Stimulated activated CD4-positive, alpha-beta T cell treated with anti-CD3 and anti-CD28 coated beads, Interleukin-12 subunit alpha, Interleukin-12 subunit beta, amount 100 ng/mL, for 48 hours (primary cell): ENCODE measurements around the gene PKD1.
"Not testable (repeated sequence)": the region's sequence is repeated elsewhere in the genome, so short reads cannot be mapped to it uniquely, and the experiment has no call there.

ENCODE experiments used
- DNase-seq, 3 donors: peaks; one replicate each; pipeline ENCODE4 v3.0.0-alpha.2; 2020; ENCODE audit warnings: low read depth in 2 of 3, low spot score in 1 of 3

The PKD1 gene

DNA sequence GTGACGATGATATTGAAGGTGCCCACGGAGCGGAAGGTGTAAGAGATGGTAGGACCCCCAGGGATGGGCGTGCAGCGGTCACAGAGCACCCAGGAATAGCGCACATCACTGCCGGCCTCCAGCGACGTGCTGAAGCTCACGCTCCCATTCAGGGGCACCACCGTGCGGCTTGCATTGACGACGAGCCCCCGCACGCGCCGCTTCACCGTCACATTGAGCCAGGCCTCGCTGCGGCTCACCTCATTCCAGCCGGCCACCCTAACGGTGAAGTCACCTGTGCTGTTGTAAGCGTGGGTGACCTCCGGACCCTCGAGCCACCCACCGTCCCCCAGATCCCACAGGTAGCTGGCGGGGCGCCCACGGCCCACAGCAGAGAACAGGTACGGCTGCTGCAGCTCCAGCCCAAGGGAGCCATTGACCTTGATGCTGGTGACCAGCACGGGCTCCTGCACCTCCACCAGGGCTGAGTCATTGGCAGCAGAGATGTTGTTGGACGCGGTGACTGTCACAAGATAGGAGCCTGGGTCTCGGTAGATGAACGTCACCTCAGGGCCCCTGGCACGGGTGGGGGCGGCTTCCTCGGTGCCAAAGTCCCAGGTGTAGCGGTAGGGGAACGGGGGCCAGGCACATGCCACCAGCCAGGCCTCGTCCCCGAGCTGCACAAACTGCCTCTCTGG, 25.2 kb downstream of the PKD1 start:
- DNase-seq, result not testable (repeated sequence)

DNA sequence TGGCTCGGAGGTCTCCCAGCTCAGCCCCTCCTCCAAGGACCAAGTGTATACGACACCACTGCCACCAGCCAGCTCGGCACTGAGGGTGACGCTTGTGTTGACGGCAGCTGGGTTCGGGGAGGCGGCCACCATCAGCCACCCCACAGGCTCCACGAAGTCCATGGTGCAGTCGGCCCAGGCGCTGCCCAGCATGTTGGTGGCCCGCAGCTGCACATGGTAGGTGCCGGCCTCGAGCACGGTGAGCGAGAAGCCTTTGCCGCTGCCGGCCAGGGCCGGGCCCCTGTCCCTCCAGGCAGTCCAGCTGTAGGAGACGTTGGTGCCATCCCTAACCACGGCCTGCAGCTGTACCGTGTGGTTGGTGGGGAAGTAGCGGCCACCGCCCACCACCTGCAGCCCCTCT, 25.8 kb downstream of the PKD1 start:
- DNase-seq, result not testable (repeated sequence)

DNA sequence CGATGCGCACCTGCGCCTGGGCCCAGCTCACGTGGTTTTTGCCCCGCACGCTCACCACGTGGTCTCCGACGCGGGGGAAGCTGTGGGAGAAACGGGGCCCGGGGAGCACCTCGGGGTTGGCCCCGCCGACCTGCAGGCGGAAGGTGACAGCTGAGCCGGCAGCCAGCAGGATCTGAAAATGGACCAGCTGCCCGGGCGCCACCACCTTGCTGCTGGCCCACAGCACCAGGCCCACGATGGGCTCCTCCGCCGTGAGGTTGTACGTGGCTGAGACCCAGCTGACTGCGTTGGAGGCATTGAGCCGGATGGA, 26.5 kb downstream of the PKD1 start:
- not testable (repeated sequence) for DNase-seq

DNA sequence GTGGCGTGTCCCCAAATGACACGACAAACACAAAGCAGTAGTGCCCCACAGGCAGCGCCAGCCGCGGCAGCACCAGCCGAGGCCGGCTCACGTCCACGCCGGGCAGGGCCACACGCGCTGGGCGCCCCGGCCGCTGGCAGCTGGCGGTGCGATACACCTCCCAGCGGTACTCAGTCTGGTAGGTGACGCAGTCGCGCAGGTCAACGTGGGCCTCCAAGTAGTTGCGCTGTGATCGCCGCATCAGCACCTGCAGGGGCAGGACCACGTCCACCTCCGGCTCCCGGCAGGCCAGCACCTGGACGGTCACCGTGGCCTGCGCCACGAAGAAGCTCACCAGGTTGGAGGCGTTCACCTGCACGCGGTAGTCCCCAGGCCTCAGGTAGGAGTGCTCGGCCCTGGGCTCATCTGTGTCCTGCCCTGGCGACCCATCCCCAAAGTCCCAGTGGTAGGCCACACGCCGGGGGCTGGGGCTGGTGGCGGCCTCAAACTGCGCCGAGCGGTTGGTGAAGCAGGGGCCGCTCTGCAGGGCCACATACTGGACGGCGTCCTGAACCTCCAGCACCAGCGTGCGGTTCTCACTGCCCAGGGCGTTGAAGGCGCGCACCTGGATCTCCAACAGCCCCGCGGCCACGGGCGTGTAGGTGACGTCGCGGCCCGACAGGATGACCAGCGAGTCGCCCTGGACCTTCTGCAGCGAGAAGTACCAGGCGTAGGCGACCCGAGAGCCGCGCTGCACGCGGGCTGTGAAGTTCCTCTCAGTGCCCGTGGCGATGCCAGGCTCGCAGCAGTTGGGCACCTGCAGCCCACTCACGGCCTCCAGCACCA, 27.0 kb downstream of the PKD1 start:
- DNase-seq, result not testable (repeated sequence)

DNA sequence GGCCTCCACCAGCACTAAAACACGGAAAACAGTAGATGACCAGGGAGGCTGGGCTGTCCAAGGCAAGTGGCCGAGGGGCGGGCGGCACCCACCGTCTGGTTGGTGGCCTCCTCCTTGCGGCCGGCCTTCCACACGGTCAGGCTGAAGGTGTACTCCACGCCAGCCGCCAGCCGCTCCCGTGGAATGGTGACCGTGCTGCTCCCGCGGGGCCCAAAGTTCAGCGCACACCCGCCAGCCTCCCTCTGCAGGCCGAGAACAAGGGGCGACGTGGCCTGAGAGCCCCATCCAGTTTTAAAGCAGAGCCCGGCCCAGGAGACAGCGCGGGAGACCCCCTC, 27.9 kb downstream of the PKD1 start:
- not testable (repeated sequence) for DNase-seq

DNA sequence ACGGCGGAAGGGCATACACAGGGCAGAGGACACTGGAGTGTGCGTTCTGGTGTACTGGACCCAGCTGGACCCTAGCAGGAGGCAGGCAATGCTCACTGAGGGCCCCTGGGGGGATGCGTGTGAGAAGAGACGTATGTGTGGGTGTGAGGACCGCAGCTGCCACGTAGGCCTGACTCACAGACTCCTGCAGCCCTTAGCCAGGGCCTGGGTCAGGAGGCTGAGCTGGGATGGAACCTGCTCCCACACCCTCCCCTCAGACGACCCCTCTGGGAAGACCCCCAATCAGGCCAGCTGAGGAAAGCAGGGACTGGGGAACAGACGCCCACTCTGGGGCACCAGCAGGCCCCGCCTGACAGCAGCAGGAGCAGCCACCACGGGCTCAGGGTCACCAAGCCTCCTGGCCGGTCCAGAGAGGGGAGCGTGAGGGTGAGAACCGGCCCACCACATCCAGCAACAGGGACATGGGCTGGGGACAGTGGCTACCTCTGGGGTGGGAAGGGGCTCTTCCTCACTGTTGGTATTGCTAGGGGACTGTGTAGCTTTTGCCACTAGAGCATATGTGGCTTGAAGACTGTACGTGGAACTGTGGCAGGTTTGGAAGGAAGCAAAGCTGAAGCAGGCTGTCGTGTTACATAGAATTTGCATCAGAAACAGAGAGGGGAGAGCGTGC, 28.4 kb downstream of the PKD1 start:
- not testable (repeated sequence) for DNase-seq

DNA sequence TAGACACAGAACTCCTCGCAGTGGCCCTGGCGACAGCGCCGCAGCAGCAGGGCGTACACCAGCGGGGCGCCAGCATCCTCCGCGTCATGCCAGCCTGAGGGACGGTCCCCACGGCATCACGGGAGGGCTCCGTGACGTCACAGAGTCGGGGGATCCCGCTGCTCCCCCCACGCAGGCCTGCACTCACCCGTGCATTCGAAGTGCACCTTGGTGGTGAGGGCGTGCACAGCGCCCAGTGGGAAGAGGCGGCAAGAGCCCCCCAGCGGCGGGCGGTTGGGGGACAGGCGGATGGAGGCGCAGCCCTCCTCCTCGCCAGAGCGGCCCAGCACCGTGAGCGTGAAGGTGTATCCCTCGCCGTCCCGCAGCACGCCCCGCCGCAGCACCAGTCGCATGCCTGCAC, 29.5 kb downstream of the PKD1 start:
- not testable (repeated sequence) for DNase-seq

DNA sequence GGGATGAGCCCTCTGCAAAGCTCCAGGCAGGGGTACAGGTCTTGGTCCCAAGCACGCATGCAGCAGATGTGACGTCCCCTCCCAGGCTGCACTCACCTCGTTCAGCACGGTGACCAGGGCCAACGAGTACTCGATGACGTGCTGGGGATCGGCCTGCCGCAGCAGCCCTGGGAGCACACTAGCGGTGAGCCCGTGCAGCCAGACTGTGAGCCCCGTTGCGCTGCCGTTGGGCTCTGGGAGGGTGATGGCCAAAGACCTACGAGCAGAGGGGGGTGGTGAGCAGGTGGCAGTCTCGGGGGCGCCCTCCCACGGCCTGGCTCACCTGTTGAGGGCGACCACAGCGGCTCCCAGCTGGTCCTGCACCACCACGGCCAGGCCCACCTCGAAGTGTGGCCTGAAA, 29.9 kb downstream of the PKD1 start:
- not testable (repeated sequence) for DNase-seq

DNA sequence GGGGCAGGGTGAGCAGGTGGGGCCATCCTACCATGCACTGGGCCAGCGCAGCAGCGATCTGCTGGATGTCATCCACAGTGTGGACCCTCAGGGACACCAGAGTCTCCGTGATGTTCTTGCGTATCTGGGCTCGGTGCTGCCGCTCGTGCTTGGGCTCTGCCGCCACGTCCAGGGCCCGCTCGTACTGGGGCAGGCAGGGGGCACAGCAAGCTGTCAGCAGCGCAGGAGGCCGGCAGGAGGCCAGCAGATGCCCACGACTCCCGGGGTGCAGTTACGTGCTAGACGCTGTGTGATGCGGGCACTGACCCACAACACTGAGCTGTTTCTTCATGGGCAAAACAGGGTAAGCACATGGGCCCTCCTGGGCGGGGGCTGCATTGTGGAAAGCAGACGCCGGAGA, 30.4 kb downstream of the PKD1 start:
- not testable (repeated sequence) for DNase-seq

DNA sequence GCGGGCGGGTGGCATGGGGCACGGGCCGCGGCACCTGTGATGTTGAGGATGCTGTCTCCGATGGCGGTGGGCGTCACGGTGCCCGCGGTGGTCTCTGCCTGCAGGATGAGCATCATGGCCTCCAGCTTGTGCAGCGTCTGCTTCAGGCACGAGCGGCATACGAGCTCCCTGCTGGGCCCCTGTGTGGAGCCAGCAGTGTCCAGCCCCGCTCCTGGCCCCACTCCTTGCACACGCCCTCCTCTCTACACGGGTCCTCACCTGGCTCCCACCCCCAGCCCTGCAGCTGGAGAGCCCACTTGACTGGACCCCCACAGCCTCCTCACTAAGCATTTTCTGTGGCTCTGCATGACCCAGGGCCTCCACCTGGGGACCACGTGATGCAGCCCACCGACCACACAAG, 31.2 kb downstream of the PKD1 start:
- not testable (repeated sequence) for DNase-seq

DNA sequence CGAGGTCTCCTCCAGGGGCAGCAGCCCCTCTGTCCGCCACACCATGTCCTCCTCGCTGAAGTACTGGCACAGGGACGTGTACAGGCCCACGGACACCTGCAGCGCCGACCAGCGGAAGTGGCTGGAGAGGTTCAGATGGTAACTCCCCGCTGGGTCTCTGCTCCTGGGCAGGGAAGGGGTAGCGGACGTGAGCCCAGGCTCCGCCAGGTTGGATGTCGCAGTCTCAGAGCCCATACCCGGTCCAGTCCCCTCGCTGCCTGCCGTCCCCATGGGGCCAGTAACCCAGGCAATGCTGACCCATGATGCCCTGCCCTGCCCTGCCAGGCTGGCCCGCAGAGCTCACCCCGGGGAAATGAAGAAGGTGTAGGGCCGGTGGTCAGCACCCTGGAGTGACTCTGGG, 33.2 kb downstream of the PKD1 start:
- no peak for DNase-seq

DNA sequence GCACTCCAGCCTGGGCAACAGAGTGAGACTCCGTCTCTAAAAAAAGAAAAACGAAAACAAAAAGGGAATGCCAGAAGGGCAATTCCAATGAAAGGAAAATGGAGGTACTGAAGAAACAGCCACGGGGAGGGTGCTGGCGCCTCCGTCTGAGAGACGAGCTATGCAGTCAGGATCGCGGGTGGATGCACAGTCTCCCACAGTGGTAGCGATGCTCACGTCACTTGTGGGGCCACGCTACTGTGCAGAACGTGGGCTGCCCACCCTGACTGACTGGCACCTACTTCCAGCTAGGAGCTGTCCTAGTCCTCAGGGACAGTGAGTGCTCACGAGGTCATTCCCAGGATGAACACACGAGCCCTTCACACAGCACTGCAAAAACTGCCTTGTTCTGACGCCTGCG, 34.1 kb downstream of the PKD1 start:
- not testable (repeated sequence) for DNase-seq

DNA sequence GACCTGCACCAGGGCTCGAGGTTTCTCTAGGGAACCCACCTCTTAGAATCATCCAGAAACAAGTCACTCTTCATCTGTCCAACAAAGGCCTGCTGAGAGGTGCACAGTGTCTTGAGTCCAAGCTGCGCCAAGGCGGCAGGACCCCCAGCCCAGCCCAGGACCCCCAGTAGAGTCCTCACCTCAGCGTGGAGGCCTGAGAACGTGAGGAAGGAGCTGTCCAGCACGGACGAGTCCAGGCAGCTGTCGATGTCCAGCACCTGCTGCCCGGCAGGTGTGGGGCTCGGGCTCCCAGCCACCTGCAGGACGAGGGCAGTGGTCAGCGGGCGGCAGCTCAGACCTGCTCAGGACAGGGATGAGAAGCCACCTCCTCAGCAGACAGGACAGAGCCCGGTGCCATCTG, 38.0 kb downstream of the PKD1 start:
- DNase-seq, result not testable (repeated sequence)

DNA sequence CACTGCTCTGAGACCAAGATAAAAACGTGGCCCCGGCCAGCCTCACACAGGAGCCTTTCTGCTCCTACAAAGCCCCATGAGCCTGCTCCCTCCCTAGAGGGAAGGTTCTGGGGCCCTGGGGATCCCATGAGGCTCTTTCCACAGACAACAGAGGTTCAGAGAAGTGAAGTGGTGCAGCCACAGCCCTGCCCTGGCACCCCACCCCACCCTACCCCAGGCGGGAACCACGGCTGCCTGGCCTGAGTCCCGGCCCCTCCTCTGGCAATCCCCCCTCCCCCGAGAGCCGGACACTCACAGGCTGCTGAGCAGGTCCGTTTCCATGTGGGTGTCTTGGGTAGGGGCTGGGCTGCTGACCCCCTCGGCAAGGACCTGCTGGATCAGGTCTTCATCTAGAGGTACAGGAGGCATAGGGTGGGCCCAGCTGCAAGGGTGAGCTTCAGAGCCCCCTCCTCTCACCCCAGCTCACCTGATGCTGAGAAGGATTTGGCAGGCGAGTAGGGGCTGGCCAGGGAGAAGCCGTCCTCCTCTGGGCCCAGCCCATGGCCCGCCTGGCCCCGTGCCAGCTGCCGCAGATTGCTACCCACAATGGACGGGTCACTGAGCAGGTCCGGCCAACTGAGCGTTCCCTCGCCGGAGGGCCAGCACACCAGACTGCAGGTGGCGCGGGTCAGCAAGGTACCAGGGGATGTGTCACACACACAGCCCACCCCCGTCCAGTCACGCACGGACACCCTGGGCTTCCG, 38.7 kb downstream of the PKD1 start:
- no peak for DNase-seq

DNA sequence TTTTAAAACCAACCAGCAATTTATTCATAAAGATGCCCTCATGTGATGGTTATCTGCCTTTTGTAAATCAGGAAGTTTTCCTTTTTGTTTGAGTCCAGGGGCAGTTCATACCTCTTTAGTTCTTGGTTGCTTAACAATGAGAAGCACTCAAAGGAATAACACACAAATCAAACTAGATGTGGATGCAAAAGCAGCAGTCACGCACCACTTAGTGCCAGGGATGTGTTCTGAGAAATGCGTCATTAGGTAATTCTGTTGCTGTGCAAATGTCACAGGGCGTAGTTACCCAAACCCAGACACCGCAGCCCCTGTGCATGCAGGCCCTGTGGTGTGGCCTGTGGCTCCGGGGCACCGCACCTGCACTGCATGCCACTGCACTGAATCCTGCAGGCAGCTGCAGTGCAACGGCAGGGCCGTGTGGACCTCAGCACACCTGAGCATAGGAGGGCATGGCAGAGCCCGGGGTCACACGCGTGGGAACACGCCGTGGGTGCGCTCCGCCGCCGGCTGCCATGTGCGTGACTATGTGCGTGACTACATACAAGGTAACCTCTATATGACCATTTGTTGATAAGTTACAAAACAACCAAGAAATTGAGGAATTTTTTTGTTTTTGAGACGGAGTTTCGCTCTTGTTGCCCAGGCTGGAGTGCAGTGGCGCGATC, 39.6 kb downstream of the PKD1 start:
- DNase-seq, result no peak

DNA sequence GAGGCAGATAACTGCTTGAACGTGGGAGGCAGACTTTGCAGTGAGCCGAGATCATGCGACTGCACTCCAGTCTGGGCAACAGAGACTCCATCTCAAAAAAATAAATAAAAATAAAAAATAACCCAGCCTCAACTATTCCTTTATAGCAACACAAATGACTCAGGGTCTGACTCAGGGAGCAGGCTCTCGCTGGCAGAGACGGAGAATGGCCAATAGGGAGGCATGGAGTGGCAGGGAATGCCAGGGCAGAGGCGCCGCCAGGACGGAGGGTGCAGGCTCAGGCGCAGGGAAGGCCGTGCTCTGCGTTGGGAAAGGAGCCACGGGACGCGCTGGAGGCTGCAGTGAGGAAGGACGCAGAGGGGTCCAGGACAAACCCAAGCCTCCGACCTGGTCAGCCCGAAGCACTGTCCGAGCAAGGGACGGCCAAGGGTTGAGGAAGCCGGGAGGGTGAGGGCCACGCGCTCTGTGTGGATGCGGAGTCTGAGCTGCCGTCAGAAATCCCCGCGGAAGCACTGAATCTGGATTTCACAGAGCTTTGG, 40.3 kb downstream of the PKD1 start:
- DNase-seq, result no peak

DNA sequence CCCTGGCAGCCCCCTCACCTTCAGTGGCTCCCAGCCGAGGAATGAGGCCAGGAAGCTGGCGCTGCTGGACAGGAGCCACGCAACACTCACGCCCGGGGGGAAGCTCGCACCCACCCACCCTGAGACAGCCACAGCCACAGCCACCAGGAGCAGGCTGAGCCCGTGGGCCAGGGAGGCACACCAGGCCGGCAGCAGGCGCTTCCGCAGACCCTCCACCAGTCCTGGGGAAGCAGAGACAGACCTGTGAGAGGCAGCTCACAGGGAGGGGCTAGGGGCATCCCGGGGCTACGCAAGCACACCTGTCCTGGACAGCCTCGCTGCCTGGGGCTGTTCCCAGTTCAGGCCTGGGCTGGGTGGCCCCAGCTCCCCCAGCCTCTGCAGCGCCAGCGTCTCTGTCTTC, 41.9 kb downstream of the PKD1 start:
- DNase-seq, result no peak

DNA sequence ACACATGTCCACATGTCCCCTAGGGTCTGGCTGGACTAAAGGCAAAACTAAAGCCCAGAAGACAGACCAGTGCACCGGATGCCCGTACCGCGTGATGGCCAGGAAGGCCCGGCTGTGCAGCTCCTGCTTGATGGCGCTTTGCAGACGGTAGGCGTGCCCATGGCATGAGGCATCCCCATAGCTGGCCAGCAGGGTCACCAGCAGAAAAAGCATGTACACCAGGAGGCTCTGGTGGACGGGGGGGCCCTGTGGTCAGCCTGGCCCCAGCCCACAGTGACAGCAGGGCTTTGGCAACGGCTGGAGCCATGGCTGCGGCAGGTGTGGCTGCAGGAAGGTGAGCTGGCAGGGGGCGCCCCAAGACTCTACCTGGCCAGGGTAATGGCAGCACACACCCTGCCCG, 42.8 kb downstream of the PKD1 start:
- DNase-seq, result no peak

DNA sequence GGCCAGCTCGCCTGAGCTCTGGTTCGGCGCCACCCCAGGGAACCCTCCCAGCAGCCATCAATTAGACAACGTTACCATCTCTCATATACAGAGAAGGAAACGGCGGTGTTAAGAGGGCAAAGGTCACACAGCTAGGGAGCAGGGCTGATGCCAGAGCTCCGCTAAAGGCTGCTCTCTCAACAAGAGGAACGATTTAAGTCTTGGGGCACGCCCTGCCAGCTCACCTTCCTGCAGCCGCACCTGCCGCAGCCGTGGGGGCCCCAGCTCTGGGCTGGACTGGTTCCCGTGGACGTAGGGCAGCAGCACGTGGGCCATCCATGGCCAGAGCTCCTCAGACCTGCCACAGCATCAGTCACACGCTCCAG, 43.5 kb downstream of the PKD1 start:
- no peak for DNase-seq

DNA sequence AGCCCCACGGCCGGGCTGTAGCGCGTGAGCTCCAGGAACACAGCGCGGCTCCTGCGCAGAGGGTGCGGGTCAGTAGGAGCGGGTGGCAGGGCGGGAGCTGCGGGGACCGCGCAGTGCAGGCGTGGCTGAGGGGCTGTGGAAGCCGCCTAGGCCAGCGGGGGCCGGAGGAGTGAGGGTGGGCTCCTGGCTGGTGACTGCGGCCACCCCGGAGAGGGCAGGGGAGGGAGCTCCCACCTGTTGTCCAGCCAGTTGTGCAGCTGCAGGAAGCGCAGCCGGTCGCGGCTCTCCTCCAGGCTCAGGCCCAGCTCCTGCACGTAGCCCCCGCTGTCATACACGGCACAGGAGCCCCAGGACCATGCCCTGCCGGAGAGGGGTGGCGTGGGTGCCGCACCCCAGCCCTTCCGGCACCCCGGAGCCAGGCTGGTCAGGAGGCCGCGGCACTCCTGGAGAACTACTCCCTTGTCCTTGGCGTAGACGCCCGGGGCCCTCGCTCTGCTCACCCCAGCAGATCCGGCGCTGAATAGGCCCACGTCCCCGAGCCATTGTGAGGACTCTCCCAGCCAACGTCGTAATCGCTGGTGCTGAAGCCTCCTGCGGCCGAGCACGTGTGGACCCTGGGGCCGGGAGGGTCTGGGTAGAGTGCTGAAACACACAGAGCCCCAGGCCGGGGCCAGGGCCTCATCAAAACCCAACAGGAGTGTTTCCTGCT, 44.0 kb downstream of the PKD1 start:
- no peak for DNase-seq
